Measurements from ENCODE around the gene TMPRSS3.

Gene TMPRSS3

GRCh38 chr21:42324896-42325295 is 71.0 kb downstream of the TMPRSS3 start:
- H3K9ac ChIP-seq, result no peak overlapping the region
- H2AFZ ChIP-seq, result no peak overlapping the region
- no peaks in the 10 kb centered on the region for H3K27me3 ChIP-seq (ENCODE audit: control insufficient read depth, insufficient read depth, low read length)
- no peak for TF ChIP-seq CTCF (IDR thresholded peaks at IDR 0.05)
- H3K36me3 ChIP-seq (ENCODE audit: control insufficient read depth, insufficient read depth, low read length), result no peaks in the 10 kb centered on the region
- no peak overlapping the region for H3K27ac ChIP-seq
- no peak overlapping the region for H3K4me2 ChIP-seq (ENCODE audit: low read length)
- H3K4me3 ChIP-seq (ENCODE audit: low read depth, low read length), result no peak overlapping the region
- no peaks in the 10 kb centered on the region for H3K79me2 ChIP-seq
- no peaks in the 10 kb centered on the region for H3K9me3 ChIP-seq (ENCODE audit: control insufficient read depth, low read length)
- no peaks in the 10 kb centered on the region for H3K4me1 ChIP-seq

Data from parathyroid adenoma (tissue), 2 donors.